ENCODE results near the gene MSH3. TPM values are rescaled to one million over a fixed set of nuclear protein-coding genes. Genes with fewer than 3 reads are reported as not detected.

Gene MSH3
- polyA plus RNA-seq, 1 of the 3 experiments (the other 2 are of a cell fraction) = 3.5 TPM

GRCh38 chr5:80761966-80762365 lies 107.5 kb downstream of the MSH3 start (continued):
- TF ChIP-seq RCOR1 (IDR thresholded peaks at IDR 0.05; ENCODE audit: low read length) = no peak
- TF ChIP-seq FOXJ3 (CRISPR knock-in tag; IDR thresholded peaks at IDR 0.05) = no peak
- TF ChIP-seq, protein P1, sequence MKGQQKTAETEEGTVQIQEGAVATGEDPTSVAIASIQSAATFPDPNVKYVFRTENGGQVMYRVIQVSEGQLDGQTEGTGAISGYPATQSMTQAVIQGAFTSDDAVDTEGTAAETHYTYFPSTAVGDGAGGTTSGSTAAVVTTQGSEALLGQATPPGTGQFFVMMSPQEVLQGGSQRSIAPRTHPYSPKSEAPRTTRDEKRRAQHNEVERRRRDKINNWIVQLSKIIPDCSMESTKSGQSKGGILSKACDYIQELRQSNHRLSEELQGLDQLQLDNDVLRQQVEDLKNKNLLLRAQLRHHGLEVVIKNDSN (IDR thresholded peaks at IDR 0.05; ENCODE audit: borderline replicate concordance, low read depth) = no peak
- TF ChIP-seq NFIC (IDR thresholded peaks at IDR 0.05; ENCODE audit: borderline replicate concordance) = no peak
- no peak for TF ChIP-seq TEAD4 (IDR thresholded peaks at IDR 0.05; ENCODE audit: borderline replicate concordance, insufficient read depth)
- TF ChIP-seq GABPA (IDR thresholded peaks at IDR 0.05; ENCODE audit: low read depth) = no peak

- H3F3A ChIP-seq (replicated peaks; ENCODE audit: insufficient read depth) = peaks cover 8% of the 10 kb centered on the region
- no peaks in the 10 kb centered on the region for H3K4me1 ChIP-seq (ENCODE audit: control insufficient read depth in 1 of 2, insufficient read depth in 2 of 2, low read depth in 1 of 2, low read length in 1 of 2)
- H4K20me1 ChIP-seq (ENCODE audit: insufficient read depth) = no peaks in the 10 kb centered on the region
- H2AFZ ChIP-seq (ENCODE audit: low read depth) = no peak overlapping the region
- POLR2A ChIA-PET = no interaction called here
- peaks cover 14 to 18% of the 10 kb centered on the region in 2 experiments for H3K36me3 ChIP-seq (replicated peaks in 1 of 2; ENCODE audit: control insufficient read depth in 1 of 2, insufficient read depth in 2 of 2, low read length in 1 of 2)
- no peaks in the 10 kb centered on the region for H3K9me3 ChIP-seq
- WGBS (ENCODE audit: low lambda C conversion rate) = 95% methylated on average over 4 of the region's 4 CpGs
- TF ChIP-seq TCF12 (IDR thresholded peaks at IDR 0.05) = no peak
- TF ChIP-seq NFIC (IDR thresholded peaks at IDR 0.05; ENCODE audit: borderline replicate concordance) = no peak
- no peak for TF ChIP-seq SIN3A (IDR thresholded peaks at IDR 0.05; ENCODE audit: borderline replicate concordance, low read depth, low read length)
- TF ChIP-seq TAF1 (IDR thresholded peaks at IDR 0.05; ENCODE audit: borderline replicate concordance, low read depth, low read length) = no peak
- TF ChIP-seq RXRA (IDR thresholded peaks at IDR 0.05; ENCODE audit: borderline replicate concordance, low read depth) = no peak
- TF ChIP-seq EZH2phosphoT487 (IDR thresholded peaks at IDR 0.05; ENCODE audit: borderline replicate concordance, low read depth) = no peak
- no peak for TF ChIP-seq GATA2 (CRISPR knock-in tag; IDR thresholded peaks at IDR 0.05)
- no peak for TF ChIP-seq ELF1 (IDR thresholded peaks at IDR 0.05)
- TF ChIP-seq JUND (IDR thresholded peaks at IDR 0.05) = no peak
- no peak for TF ChIP-seq RCOR1 (IDR thresholded peaks at IDR 0.05; ENCODE audit: low read length)
- TF ChIP-seq MEF2A (IDR thresholded peaks at IDR 0.05; ENCODE audit: borderline replicate concordance, low read depth) = no peak
- no peaks in the 10 kb centered on the region for H3K79me2 ChIP-seq (ENCODE audit: insufficient read depth)
- no peak for DNase-seq
- CTCF ChIA-PET = interaction anchor here (1.0 kb wide), 1 partner anchor 16 kb away, joined by 4 read pairs; no protein-coding TSS in a partner anchor
- H3K27ac ChIP-seq (ENCODE audit: low read depth in 2 of 2, low read length in 1 of 2) = no peak overlapping the region
- no peaks in the 10 kb centered on the region for H3K9me2 ChIP-seq
- no peak overlapping the region for H3K4me2 ChIP-seq
- H3K9ac ChIP-seq = no peak overlapping the region
- H3K27me3 ChIP-seq (ENCODE audit: insufficient read depth) = no peaks in the 10 kb centered on the region
- no peak overlapping the region for H3K4me3 ChIP-seq (ENCODE audit: low read depth in 2 of 2, low read length in 1 of 2)
Measured at GRCh38 chr5:80762573-80762972, 108.1 kb downstream of the MSH3 start.

DNA sequence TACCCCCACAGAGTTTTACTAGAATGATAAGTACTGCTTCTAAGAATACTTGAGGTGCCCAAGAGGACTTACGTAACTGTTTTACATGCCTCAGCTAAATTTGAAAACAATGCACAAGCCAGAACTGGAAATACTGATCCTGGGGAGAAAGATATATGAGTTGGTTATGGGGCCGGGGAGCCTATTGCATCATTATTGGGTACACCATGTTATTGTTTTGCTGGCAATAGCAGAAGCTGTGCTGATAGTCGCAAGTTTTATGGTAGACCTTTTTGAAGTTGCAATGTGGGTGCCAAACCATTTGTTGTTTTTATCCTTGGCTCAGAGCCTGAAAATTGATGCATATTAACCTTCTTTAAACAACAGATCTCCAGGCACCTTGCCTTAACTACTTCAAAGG lies 108.8 kb downstream of the MSH3 start:
- Histone ChIP-seq H3K27me3 (ENCODE audit: insufficient read depth) (no peaks in the 10 kb centered on the region), H4K20me1 (ENCODE audit: insufficient read depth) (no peaks in the 10 kb centered on the region), H3K4me2 (no peak overlapping the region), H3K79me2 (ENCODE audit: insufficient read depth) (no peaks in the 10 kb centered on the region), H3K9me3 (no peaks in the 10 kb centered on the region), H3K36me3 (replicated peaks in 1 of 2; ENCODE audit: control insufficient read depth in 1 of 2, insufficient read depth in 2 of 2, low read length in 1 of 2) (peaks cover 18 to 19% of the 10 kb centered on the region in 2 experiments), H3K9me2 (no peaks in the 10 kb centered on the region), H3K4me3 (ENCODE audit: low read depth in 2 of 2, low read length in 1 of 2) (no peak overlapping the region), H2AFZ (ENCODE audit: low read depth) (no peak overlapping the region), H3F3A (replicated peaks; ENCODE audit: insufficient read depth) (peaks cover 8% of the 10 kb centered on the region), H3K27ac (ENCODE audit: low read depth in 2 of 2, low read length in 1 of 2) (no peak overlapping the region), H3K9ac (no peak overlapping the region), H3K4me1 (ENCODE audit: control insufficient read depth in 1 of 2, insufficient read depth in 2 of 2, low read depth in 1 of 2, low read length in 1 of 2) (no peaks in the 10 kb centered on the region)
- ChIA-PET CTCF (no interaction called here), POLR2A (no interaction called here)
- DNase-seq = no peak
- 92% methylated on average over 3 of the region's 3 CpGs for WGBS (ENCODE audit: low lambda C conversion rate)
- TF ChIP-seq GATA2 (CRISPR knock-in tag; IDR thresholded peaks at IDR 0.05) = no peak
- no peak for TF ChIP-seq RFX5 (IDR thresholded peaks at IDR 0.05; ENCODE audit: low read length)
- no peak for TF ChIP-seq USF2 (IDR thresholded peaks at IDR 0.05; ENCODE audit: borderline replicate concordance, low read depth, low read length)
- no peak for TF ChIP-seq FOXM1 (IDR thresholded peaks at IDR 0.05; ENCODE audit: low read depth)
- TF ChIP-seq, protein P2, sequence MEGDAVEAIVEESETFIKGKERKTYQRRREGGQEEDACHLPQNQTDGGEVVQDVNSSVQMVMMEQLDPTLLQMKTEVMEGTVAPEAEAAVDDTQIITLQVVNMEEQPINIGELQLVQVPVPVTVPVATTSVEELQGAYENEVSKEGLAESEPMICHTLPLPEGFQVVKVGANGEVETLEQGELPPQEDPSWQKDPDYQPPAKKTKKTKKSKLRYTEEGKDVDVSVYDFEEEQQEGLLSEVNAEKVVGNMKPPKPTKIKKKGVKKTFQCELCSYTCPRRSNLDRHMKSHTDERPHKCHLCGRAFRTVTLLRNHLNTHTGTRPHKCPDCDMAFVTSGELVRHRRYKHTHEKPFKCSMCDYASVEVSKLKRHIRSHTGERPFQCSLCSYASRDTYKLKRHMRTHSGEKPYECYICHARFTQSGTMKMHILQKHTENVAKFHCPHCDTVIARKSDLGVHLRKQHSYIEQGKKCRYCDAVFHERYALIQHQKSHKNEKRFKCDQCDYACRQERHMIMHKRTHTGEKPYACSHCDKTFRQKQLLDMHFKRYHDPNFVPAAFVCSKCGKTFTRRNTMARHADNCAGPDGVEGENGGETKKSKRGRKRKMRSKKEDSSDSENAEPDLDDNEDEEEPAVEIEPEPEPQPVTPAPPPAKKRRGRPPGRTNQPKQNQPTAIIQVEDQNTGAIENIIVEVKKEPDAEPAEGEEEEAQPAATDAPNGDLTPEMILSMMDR (IDR thresholded peaks at IDR 0.05) = no peak
- no peak for TF ChIP-seq ELF1 (IDR thresholded peaks at IDR 0.05)
- no peak for TF ChIP-seq FOSL2 (IDR thresholded peaks at IDR 0.05; ENCODE audit: borderline replicate concordance, low read depth)
- TF ChIP-seq FOXJ3 (CRISPR knock-in tag; IDR thresholded peaks at IDR 0.05) = no peak
- TF ChIP-seq, protein P1 (IDR thresholded peaks at IDR 0.05; ENCODE audit: borderline replicate concordance, low read depth) = no peak
- TF ChIP-seq SIN3A (IDR thresholded peaks at IDR 0.05; ENCODE audit: borderline replicate concordance, low read depth, low read length) = no peak
- TF ChIP-seq TEAD4 (IDR thresholded peaks at IDR 0.05; ENCODE audit: borderline replicate concordance, insufficient read depth) = no peak
